HG02885 (cell line): ENCODE results near the gene MICALL2.
A peak's percentile ranks its signal among the peaks of the same experiment; 100 is the strongest.

Experiments
- ATAC-seq: cut with Tn5 transposase; IDR thresholded peaks from one replicate; pipeline ENCODE4 v1.9.1; 2021; ENCODE audit warnings: mild to moderate bottlenecking; ENCODE audit not compliant: unreplicated experiment, poor library complexity

The MICALL2 gene

GRCh38 chr7:1470901-1471300 is 11.6 kb upstream of the MICALL2 start:
- no peak for ATAC-seq

GRCh38 chr7:1468643-1469298 is 9.5 kb upstream of the MICALL2 start:
- no peak for ATAC-seq

GRCh38 chr7:1468203-1468602 is 8.9 kb upstream of the MICALL2 start:
- ATAC-seq = no peak

- no peak for ATAC-seq
Measured at GRCh38 chr7:1466524-1467271, 7.4 kb upstream of the MICALL2 start.

- no peak for ATAC-seq
Measured at GRCh38 chr7:1464694-1465093, 5.4 kb upstream of the MICALL2 start.

- no peak for ATAC-seq
Measured at GRCh38 chr7:1463676-1464223, 4.5 kb upstream of the MICALL2 start.

GRCh38 chr7:1461646-1462375 is 2.5 kb upstream of the MICALL2 start:
- no peak for ATAC-seq

- no peak for ATAC-seq
Measured at GRCh38 chr7:1460821-1461645, 1.8 kb upstream of the MICALL2 start.

- no peak for ATAC-seq
Measured at GRCh38 chr7:1459920-1460820, 900 bp upstream of the MICALL2 start.

- ATAC-seq = peak; percentile 92
Measured at GRCh38 chr7:1459512-1459892, 232 bp upstream of the MICALL2 start.

- ATAC-seq = no peak
Measured at GRCh38 chr7:1457949-1458682, 1.2 kb downstream of the MICALL2 start.

GRCh38 chr7:1457059-1457948 is 2.0 kb downstream of the MICALL2 start:
- no peak for ATAC-seq

GRCh38 chr7:1455955-1456354 is 3.3 kb downstream of the MICALL2 start:
- ATAC-seq = no peak

- no peak for ATAC-seq
Measured at GRCh38 chr7:1455241-1455939, 3.9 kb downstream of the MICALL2 start.

GRCh38 chr7:1454542-1454941 is 4.7 kb downstream of the MICALL2 start:
- no peak for ATAC-seq

- ATAC-seq = no peak
Measured at GRCh38 chr7:1452205-1452604, 7.1 kb downstream of the MICALL2 start.

GRCh38 chr7:1450987-1451386 is 8.3 kb downstream of the MICALL2 start:
- no peak for ATAC-seq
